H1 (cell line): Measurements from ENCODE around the gene PPIA. TPM values are rescaled to one million over a fixed set of nuclear protein-coding genes. Genes with fewer than 3 reads are reported as not detected.

Experiments used
- ASH2L ChIP-seq: fragments of 200-600, 300-600 bp; sonication (generic); IDR thresholded peaks from one replicate; pipeline ENCODE4 v1.7.1; 2017; ENCODE audit warnings: low read length
- ATF2 ChIP-seq: IDR thresholded peaks from 2 replicates; pipeline ENCODE4 v1.6.1; 2012; ENCODE audit warnings: low read length, inconsistent platforms
- CBX5 ChIP-seq: fragments of 300-800, 300-1000 bp; sonication (generic); IDR thresholded peaks from 2 replicates; pipeline ENCODE4 v1.7.1; 2016; ENCODE audit warnings: antibody characterized with exemption, low read length, low read depth
- CEBPB ChIP-seq: IDR thresholded peaks from 2 replicates; pipeline ENCODE4 v1.6.1; 2012; ENCODE audit warnings: low read depth, low read length
- CHD1 ChIP-seq: IDR thresholded peaks from 2 replicates; pipeline ENCODE4 v1.6.1; 2012; ENCODE audit warnings: low read depth, low read length, improper control_type of control experiment
- CTBP2 ChIP-seq: IDR thresholded peaks from 2 replicates; pipeline ENCODE4 v1.7.0; 2011; ENCODE audit warnings: borderline replicate concordance, mild to moderate bottlenecking, moderate library complexity, mixed read lengths, low read length; ENCODE audit not compliant: insufficient read depth, insufficient read length
- EZH2 ChIP-seq: fragments of 200-600 bp; sonication (generic); IDR thresholded peaks from 2 replicates; pipeline ENCODE4 v1.7.1; 2012; ENCODE audit warnings: low read depth, mild to moderate bottlenecking, moderate library complexity, low read length, inconsistent platforms; ENCODE audit not compliant: severe bottlenecking
- GABPA ChIP-seq: IDR thresholded peaks from 2 replicates; pipeline ENCODE4 v1.6.1; 2011; ENCODE audit warnings: mild to moderate bottlenecking, low read length, moderate library complexity, borderline replicate concordance; ENCODE audit not compliant: insufficient read depth
- HDAC2 ChIP-seq, 2 experiments: fragments of 300-600 bp in 1 of 2; sonication (generic) in 1 of 2; IDR thresholded peaks; 2 replicates each; pipeline ENCODE4 v1.6.1; 2011 to 2012; ENCODE audit warnings: low read depth in 2 of 2, low read length in 2 of 2, mild to moderate bottlenecking in 2 of 2, moderate library complexity in 2 of 2, borderline replicate concordance in 1 of 2, inconsistent platforms in 1 of 2
- JUND ChIP-seq: IDR thresholded peaks from 2 replicates; pipeline ENCODE4 v1.6.1; 2011; ENCODE audit warnings: mild to moderate bottlenecking, improper control_type of control experiment, low read length
- NANOG ChIP-seq: IDR thresholded peaks from 2 replicates; pipeline ENCODE4 v1.6.1; 2011; ENCODE audit warnings: low read length, low read depth, mild to moderate bottlenecking, inconsistent platforms; ENCODE audit not compliant: insufficient read depth, poor library complexity, severe bottlenecking
- RXRA ChIP-seq: IDR thresholded peaks from 2 replicates; pipeline ENCODE4 v1.6.1; 2011; ENCODE audit warnings: low read depth, mild to moderate bottlenecking, low read length, moderate library complexity; ENCODE audit not compliant: insufficient read depth
- TAF1 ChIP-seq: IDR thresholded peaks from 2 replicates; pipeline ENCODE4 v1.6.1; 2011; ENCODE audit warnings: mild to moderate bottlenecking, low read depth, low read length
- TCF12 ChIP-seq: IDR thresholded peaks from 2 replicates; pipeline ENCODE4 v1.6.1; 2011; ENCODE audit warnings: low read depth, mild to moderate bottlenecking, low read length
- USF2 ChIP-seq: IDR thresholded peaks from 2 replicates; pipeline ENCODE4 v1.6.1; 2011; ENCODE audit warnings: low read length, improper control_type of control experiment
- YY1 ChIP-seq: IDR thresholded peaks from 2 replicates; pipeline ENCODE4 v1.6.1; 2011; ENCODE audit warnings: low read depth, mild to moderate bottlenecking, low read length
- polyA plus RNA-seq, 7 experiments: library from polyadenylated mRNA; depleted of rRNA in 3 of 7; stranded (reverse) in 5 of 7; unstranded in 2 of 7; fragments of >200 nt in 5 of 7; fragments of 200-250 nt in 2 of 7; gene quantifications; 1 replicate in 5 of 7; 2 replicates in 1 of 7; 4 replicates in 1 of 7; pipeline versions ENCODE4 v1.2.1 to v1.2.3, GENCODE V29; 2011 to 2013; ENCODE audit warnings: missing spikeins in 2 of 7, mixed read lengths in 2 of 7
- total RNA-seq: library from RNA; stranded (reverse); fragmentation: NEBNext Ultra II Directional; extraction: Animal tissue kit (Norgen Biotek cat#: 25700); gene quantifications from 2 replicates; pipeline ENCODE4 v1.2.1, GENCODE V29; 2021
- TF ChIP-seq, protein P1 (sequence below): IDR thresholded peaks from 2 replicates; pipeline ENCODE4 v1.6.1; 2012; ENCODE audit warnings: inconsistent platforms

PPIA gene
- total and polyA plus RNA-seq, 2 of the 8 experiments (the other 6 are each of a cell fraction or from before 2014, with no cell fraction given) = 2,865 to 5,394 TPM

DNA sequence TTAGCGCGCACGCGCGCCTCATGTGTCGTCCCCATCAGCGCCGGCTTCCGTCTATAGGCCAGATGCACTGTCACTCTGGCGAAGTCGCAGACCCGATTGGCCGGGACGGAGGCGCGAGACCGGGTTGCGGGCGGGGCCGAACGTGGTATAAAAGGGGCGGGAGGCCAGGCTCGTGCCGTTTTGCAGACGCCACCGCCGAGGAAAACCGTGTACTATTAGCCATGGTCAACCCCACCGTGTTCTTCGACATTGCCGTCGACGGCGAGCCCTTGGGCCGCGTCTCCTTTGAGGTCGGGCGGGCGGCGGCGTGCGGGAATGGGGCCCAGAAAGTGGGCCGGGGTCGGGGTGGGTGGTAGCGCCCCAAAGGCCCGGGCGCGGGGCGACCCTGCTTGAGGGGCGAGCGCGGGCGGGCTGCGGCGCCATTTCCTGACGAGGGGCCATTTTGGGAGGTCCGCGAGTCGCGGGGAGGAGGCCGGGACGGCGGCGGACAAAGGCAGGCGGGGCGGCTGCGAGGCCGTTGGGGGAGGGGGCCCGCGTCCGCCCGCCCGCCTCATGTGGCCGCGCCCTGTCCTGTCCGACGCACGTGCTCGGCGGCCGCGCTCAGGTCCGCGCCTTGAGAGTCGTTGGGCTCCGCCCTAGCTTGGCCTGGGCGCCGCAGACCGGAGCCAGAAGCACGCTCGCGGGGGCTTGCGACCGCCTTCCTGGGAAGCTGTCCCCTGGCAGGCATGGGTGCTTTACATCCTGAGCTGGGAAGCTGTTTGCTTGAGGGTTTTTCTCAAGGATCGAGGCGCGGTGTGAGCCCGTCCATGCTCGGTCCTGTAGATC, at the start of gene PPIA (continued):
- TF ChIP-seq USF2 = no peak
- TF ChIP-seq CBX5 = no peak
- TF ChIP-seq CEBPB = no peak
- peak; percentile 65 for TF ChIP-seq NANOG
- no peak for TF ChIP-seq JUND
- no peak for TF ChIP-seq EZH2
- no peak for TF ChIP-seq HDAC2 (IDR thresholded peaks at IDR 0.05; ENCODE audit: borderline replicate concordance in 1 of 2, low read depth in 2 of 2, low read length in 2 of 2)
- peak; percentile 36; the same call in 1 of the 2 replicates for TF ChIP-seq CHD1
- no peak for TF ChIP-seq GABPA
- no peak for TF ChIP-seq TCF12
- peak; percentile 93 for TF ChIP-seq YY1
- TF ChIP-seq ATF2 = no peak
- peak; percentile 4 for TF ChIP-seq ASH2L
- TF ChIP-seq, protein P1, sequence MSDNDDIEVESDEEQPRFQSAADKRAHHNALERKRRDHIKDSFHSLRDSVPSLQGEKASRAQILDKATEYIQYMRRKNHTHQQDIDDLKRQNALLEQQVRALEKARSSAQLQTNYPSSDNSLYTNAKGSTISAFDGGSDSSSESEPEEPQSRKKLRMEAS = peak; percentile 98
- peak; percentile 96 for TF ChIP-seq TAF1
- TF ChIP-seq RXRA = no peak
- TF ChIP-seq CTBP2 = no peak
